T-helper 1 cell (primary cell): Measurements from ENCODE around the gene NUP93.
A peak's percentile ranks its signal among the peaks of the same experiment; 100 is the strongest.
"Not testable (repeated sequence)": the region's sequence is repeated elsewhere in the genome, so short reads cannot be mapped to it uniquely, and the experiment has no call there.

ENCODE experiments used
- DNase-seq, 5 donors: peaks; one replicate each; pipeline ENCODE4 v3.0.0-alpha.2; 2012 to 2020

NUP93 gene

GRCh38 chr16:56781528-56781961 lies 51.6 kb downstream of the NUP93 start:
- DNase-seq: no peak

GRCh38 chr16:56783344-56783743 lies 53.4 kb downstream of the NUP93 start:
- DNase-seq: no peak

GRCh38 chr16:56785317-56785716 lies 55.4 kb downstream of the NUP93 start:
- no peak for DNase-seq

GRCh38 chr16:56787167-56787566 lies 57.2 kb downstream of the NUP93 start:
- no peak for DNase-seq

- DNase-seq: no peak
Measured at GRCh38 chr16:56788435-56788834, 58.5 kb downstream of the NUP93 start.

- peak in 2 of 5 donors; percentile 1 to 19 for DNase-seq
Measured at GRCh38 chr16:56789360-56789759, 59.4 kb downstream of the NUP93 start.

- DNase-seq: no peak
Measured at GRCh38 chr16:56792967-56793366, 63.0 kb downstream of the NUP93 start.

GRCh38 chr16:56793492-56793891 lies 63.6 kb downstream of the NUP93 start:
- DNase-seq: no peak

- DNase-seq: no peak
Measured at GRCh38 chr16:56795011-56795410, 65.1 kb downstream of the NUP93 start.

GRCh38 chr16:56797038-56797437 lies 67.1 kb downstream of the NUP93 start:
- DNase-seq: not testable (repeated sequence)

GRCh38 chr16:56797861-56798260 lies 67.9 kb downstream of the NUP93 start:
- no peak for DNase-seq

GRCh38 chr16:56798955-56799354 lies 69.0 kb downstream of the NUP93 start:
- DNase-seq: no peak

GRCh38 chr16:56800355-56800754 lies 70.4 kb downstream of the NUP93 start:
- no peak for DNase-seq

- DNase-seq: no peak
Measured at GRCh38 chr16:56801762-56802161, 71.8 kb downstream of the NUP93 start.

GRCh38 chr16:56807011-56807675 lies 77.2 kb downstream of the NUP93 start:
- no peak for DNase-seq

- DNase-seq: not testable (repeated sequence)
Measured at GRCh38 chr16:56807676-56808067, 77.7 kb downstream of the NUP93 start.

GRCh38 chr16:56810954-56811353 lies 81.0 kb downstream of the NUP93 start:
- DNase-seq: no peak

- not testable (repeated sequence) for DNase-seq
Measured at GRCh38 chr16:56811602-56812001, 81.7 kb downstream of the NUP93 start.

- DNase-seq: no peak
Measured at GRCh38 chr16:56812884-56813283, 83.0 kb downstream of the NUP93 start.

- DNase-seq: no peak
Measured at GRCh38 chr16:56814537-56815432, 84.9 kb downstream of the NUP93 start.

- DNase-seq: no peak
Measured at GRCh38 chr16:56815721-56816120, 85.8 kb downstream of the NUP93 start.

GRCh38 chr16:56817056-56817455 lies 87.1 kb downstream of the NUP93 start:
- DNase-seq: no peak

- no peak for DNase-seq
Measured at GRCh38 chr16:56817938-56818337, 88.0 kb downstream of the NUP93 start.
